GM12891 (cell line): ENCODE measurements around the gene ZC3H18.

Experiments
- PAX5 ChIP-seq: IDR thresholded peaks from 2 replicates; pipeline ENCODE4 v1.6.1; 2011; ENCODE audit warnings: low read length, moderate library complexity, mild to moderate bottlenecking; ENCODE audit not compliant: insufficient read depth, severe bottlenecking
- POLR2A ChIP-seq: IDR thresholded peaks from 2 replicates; pipeline ENCODE4 v1.6.1; 2011; ENCODE audit warnings: low read depth, low read length, control low read depth
- POLR2AphosphoS5 ChIP-seq: IDR thresholded peaks from 2 replicates; pipeline ENCODE4 v1.6.1; 2011; ENCODE audit warnings: low read depth, low read length, control low read depth
- SPI1 ChIP-seq: IDR thresholded peaks from 2 replicates; pipeline ENCODE4 v1.6.1; 2011; ENCODE audit warnings: low read depth, low read length, control low read depth
- TAF1 ChIP-seq: IDR thresholded peaks from 2 replicates; pipeline ENCODE4 v1.6.1; 2011; ENCODE audit warnings: low read depth, low read length, control low read depth

GRCh38 chr16:88649924-88650748 lies 79.9 kb downstream of the ZC3H18 start:
- TF ChIP-seq POLR2A: no peak
- no peak for TF ChIP-seq TAF1
- 0 out of 2 replicates have a peak, but pooled peaks have one; percentile 21 for TF ChIP-seq POLR2AphosphoS5
- TF ChIP-seq SPI1: no peak
- peak; percentile 81 for TF ChIP-seq PAX5
